PC-3 (cell line): ENCODE measurements around the gene PTPRN2.

Experiments
- CTCF ChIP-seq: fragments of 300-600 bp; sonication (generic); conservative IDR thresholded peaks from 2 replicates; pipeline ENCODE4 v1.5.1; 2017; ENCODE audit warnings: antibody characterized with exemption, low read depth, mild to moderate bottlenecking, low read length
- EZH2 ChIP-seq: fragments of 300-600 bp; sonication (generic); IDR thresholded peaks from one replicate; pipeline ENCODE4 v1.6.1; 2017; ENCODE audit warnings: antibody characterized with exemption, mild to moderate bottlenecking, low read length; ENCODE audit not compliant: unreplicated experiment
- EZH2phosphoT487 ChIP-seq: fragments of 300-600 bp; sonication (generic); IDR thresholded peaks from 2 replicates; pipeline ENCODE4 v1.6.1; 2018; ENCODE audit warnings: mild to moderate bottlenecking, antibody characterized with exemption, low read length, borderline replicate concordance

GRCh38 chr7:158351481-158351880 lies 236.1 kb downstream of the PTPRN2 start:
- TF ChIP-seq CTCF (no peak), EZH2 (no peak), EZH2phosphoT487 (no peak)
